CD1c-positive myeloid dendritic cell (primary cell): ENCODE data around the gene SH2D5.

Experiments
- DNase-seq: peaks from one replicate; pipeline ENCODE4 v3.0.0-alpha.2; 2016; ENCODE audit errors: extremely low spot score

Gene SH2D5

GRCh38 chr1:20713440-20713839, 19.1 kb downstream of the SH2D5 start:
- no peak for DNase-seq

GRCh38 chr1:20712215-20712577, 20.3 kb downstream of the SH2D5 start:
- DNase-seq = no peak

GRCh38 chr1:20711285-20712214, 21.0 kb downstream of the SH2D5 start:
- no peak for DNase-seq

- no peak for DNase-seq
Observed at GRCh38 chr1:20710469-20711284, 21.8 kb downstream of the SH2D5 start.

GRCh38 chr1:20709868-20710267, 22.6 kb downstream of the SH2D5 start:
- no peak for DNase-seq

- no peak for DNase-seq
Observed at GRCh38 chr1:20708891-20709290, 23.6 kb downstream of the SH2D5 start.

- no peak for DNase-seq
Observed at GRCh38 chr1:20708057-20708456, 24.4 kb downstream of the SH2D5 start.

GRCh38 chr1:20706841-20707240, 25.7 kb downstream of the SH2D5 start:
- no peak for DNase-seq

GRCh38 chr1:20705203-20705755, 27.2 kb downstream of the SH2D5 start:
- no peak for DNase-seq

GRCh38 chr1:20704390-20705202, 27.9 kb downstream of the SH2D5 start:
- DNase-seq = no peak

- no peak for DNase-seq
Observed at GRCh38 chr1:20703124-20703756, 29.3 kb downstream of the SH2D5 start.

- peak; percentile 18 for DNase-seq
Observed at GRCh38 chr1:20702416-20702815, 30.1 kb downstream of the SH2D5 start.

- DNase-seq = no peak
Observed at GRCh38 chr1:20701847-20702246, 30.7 kb downstream of the SH2D5 start.

GRCh38 chr1:20701446-20701845, 31.1 kb downstream of the SH2D5 start:
- DNase-seq = no peak

GRCh38 chr1:20700636-20701215, 31.8 kb downstream of the SH2D5 start:
- no peak for DNase-seq

GRCh38 chr1:20699558-20699957, 32.9 kb downstream of the SH2D5 start:
- no peak for DNase-seq

- DNase-seq = no peak
Observed at GRCh38 chr1:20698195-20698910, 34.1 kb downstream of the SH2D5 start.

GRCh38 chr1:20697563-20697962, 34.9 kb downstream of the SH2D5 start:
- DNase-seq = no peak

- peak; percentile 90 for DNase-seq
Observed at GRCh38 chr1:20696397-20697333, 35.8 kb downstream of the SH2D5 start.
